LHCN-M2 (cell line): ENCODE results near the gene BIN1. TPM values are rescaled to one million over a fixed set of nuclear protein-coding genes. Genes with fewer than 3 reads are reported as not detected.
A peak's percentile ranks its signal among the peaks of the same experiment; 100 is the strongest.

Experiments used
- DNase-seq: peaks from one replicate; pipeline ENCODE4 v3.0.0-alpha.2; 2012; ENCODE audit warnings: low read depth
- polyA plus RNA-seq: library from polyadenylated mRNA; unstranded; fragments of >200 nt; gene quantifications from one replicate; pipeline ENCODE4 v1.2.1, GENCODE V29; 2012; ENCODE audit warnings: missing spikeins
- total RNA-seq: library from RNA; depleted of rRNA; stranded (reverse); fragments of >200 nt; gene quantifications from 2 replicates; pipeline ENCODE4 v1.2.3, GENCODE V29; 2014; rRNA removed

Gene BIN1
- total RNA-seq: 139 and 174 TPM in 2 replicates
- 80.8 TPM for polyA plus RNA-seq

- DNase-seq: peak; percentile 87
Observed at GRCh38 chr2:127106991-127107621, at the start of gene BIN1. Gene BIN1 (minus strand): TSS chr2:127107154. CDS start chr2:127106943, 211 bp downstream.

DNA sequence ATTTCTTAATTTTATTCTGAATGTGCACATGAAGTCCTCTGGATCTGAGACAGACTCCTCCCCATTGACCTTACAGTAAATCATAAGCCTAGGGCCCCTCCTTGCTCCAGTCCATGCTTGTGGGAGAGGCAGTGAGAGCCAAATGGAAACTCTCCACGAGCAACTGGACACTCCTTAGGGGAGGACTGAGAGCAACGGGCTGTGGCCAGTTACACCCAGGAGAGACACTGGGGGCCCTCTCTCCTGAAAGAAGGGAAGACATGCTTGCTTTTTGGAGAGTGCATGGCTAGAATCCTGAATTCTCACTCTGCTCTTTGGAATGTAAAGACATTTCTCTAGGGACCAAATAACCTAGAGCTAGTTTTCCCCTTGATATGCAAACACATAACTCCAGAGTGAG is 49.0 kb upstream of the BIN1 start:
- DNase-seq: peak; percentile 53

GRCh38 chr2:127155028-127155581 is 48.2 kb upstream of the BIN1 start:
- no peak for DNase-seq

- no peak for DNase-seq
Observed at GRCh38 chr2:127154396-127154795, 47.4 kb upstream of the BIN1 start.

DNA sequence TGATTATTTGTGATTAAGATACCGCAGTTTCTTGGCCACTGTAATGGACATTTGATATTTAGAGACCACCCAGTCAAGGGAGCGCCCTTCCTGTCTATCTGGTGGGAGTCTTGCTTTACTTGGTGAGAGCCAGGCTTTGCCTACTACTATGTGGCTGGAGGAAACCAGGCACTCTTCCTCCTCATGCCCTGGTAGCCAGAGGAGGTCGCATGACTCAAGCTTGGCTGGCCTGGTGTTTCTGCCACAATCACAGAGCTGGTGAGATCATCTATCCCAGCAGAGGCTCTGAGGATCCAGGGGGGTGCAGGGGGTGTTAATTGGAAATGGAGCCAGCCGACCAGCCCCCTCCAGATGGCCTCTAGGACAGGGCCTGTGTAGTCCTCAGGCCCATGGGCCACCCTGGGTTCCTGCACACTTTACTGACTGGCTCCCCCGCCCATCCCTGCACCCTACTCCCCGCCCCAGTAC is 46.8 kb upstream of the BIN1 start:
- peak; percentile 97 for DNase-seq

DNA sequence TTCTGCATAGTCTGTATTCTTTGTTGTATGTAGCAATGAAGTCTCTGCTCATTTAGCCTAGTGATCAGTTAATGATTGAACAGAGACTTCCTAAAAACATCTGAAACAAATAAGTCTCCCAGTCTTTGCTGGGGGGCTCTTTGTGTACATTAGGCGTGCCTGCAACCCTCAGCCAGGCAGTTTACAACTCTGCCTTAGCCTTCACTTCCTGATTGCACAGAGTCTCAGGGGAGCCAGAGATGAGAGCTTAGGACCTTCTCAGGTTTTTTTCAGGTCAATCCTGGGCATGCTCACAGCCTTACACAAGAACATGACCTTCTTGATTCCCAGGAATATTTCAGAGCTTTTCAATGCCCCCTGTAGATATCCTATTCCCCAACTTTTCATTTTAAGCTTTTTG is 44.0 kb upstream of the BIN1 start:
- DNase-seq: no peak

GRCh38 chr2:127149384-127149783 is 42.4 kb upstream of the BIN1 start:
- peak; percentile 88 for DNase-seq

GRCh38 chr2:127146820-127147502 is 40.0 kb upstream of the BIN1 start:
- peak; percentile 55 for DNase-seq

DNA sequence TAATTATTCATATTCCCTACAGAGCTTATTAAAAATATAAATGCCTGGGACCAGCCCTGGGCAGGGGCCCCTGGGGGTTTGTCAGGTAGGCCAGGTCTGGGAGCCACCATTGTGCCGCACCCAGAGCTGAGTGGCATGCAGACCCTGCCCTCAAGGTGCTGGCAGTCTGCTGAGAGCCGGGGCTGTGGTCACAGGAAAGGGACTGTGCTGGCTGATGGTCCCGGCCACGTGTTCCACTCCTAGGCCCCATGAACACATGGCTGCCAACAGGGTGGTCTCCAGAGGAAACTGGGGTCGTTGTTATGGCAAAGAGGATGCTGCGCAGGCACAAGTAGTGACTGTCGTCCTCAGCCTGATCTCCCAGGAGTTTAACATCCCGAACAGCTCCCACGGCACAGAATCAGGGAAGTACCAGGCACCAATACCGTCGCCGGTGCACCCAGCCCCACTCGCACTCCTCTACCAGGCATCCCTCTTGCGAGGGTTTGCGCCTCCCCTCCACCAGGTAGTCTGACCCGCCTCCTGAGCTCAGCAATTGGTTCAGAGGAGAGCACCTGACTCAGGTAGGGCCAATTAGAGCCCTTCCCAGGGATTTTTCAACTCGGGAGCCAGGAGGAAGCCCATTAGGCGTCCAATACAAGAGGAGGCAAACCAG is 39.2 kb upstream of the BIN1 start:
- DNase-seq: no peak

DNA sequence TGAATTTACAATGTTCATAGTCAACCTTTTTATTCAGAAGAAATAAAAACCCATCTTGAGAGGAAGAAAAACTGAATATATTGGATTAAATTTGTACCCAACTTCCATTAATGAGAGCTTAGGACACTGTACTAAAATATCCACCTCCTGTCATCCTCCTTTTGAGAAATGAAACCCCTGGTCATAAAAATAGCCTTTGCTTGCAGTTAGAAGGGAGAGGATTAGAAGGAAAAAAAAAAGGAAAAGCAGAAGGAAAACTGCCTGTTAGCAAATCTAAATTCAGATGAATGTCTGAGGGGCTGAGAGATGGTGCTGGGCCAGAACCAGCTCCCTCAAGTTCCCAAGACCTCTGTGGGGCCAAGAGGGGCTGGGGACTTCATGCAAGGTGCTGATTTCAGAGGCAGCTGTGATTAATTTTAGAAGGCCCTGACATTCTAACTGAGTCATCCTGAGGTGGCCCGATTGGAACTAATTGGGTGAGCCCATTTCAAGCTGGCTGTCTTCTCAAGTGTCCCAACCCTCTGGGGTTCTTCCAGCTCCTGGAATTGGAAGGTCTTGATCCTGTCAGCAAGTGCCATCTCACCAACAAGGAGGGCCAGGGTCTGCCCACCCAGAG is 38.4 kb upstream of the BIN1 start:
- DNase-seq: peak; percentile 37

GRCh38 chr2:127143841-127144782 is 37.2 kb upstream of the BIN1 start:
- DNase-seq: peak; percentile 67

DNA sequence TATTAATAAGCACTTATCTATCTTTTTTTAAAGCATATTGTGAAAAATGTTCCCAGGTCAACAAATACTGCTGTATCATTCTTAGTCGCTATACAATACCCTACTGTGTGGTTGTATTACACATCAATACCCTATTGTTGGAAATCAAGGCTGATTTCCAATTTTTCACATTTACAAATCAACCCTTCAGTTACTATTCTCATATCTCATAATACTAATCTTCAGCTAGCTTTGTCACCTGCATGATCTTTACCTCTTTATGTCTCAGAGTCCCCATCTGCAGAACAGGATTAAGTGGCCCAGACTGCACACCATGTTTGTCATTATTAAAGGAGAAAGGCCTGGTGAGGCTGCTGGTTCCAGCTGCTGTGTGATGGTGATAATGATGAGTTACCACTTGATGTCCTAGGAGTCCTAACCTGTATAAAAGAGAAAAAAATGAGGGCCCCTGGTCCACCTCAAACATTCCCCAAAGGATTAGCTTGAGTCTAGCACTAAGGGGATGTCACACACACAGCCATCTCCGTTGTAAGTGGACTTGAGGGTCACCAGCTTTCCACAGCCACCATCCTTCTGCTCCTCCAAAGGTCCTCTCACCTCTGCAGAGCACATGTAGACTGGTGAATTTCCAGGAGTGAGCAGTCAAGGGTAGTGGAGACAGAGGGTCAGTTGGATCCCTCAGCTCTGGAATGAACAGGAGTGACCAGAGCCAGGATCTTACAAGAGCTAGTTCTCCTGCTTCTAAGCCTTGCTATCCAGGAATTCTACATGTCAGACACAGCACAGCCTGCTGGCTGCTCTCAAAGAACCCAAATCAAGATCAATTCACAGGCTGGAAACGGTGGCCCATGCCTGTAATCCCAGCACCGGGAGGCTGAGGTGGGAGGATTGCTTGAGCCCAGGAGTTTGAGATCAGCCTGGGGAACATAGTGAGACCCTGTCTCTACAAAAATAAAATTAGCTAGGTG is 36.0 kb upstream of the BIN1 start:
- DNase-seq: no peak

GRCh38 chr2:127140538-127140937 is 33.6 kb upstream of the BIN1 start:
- DNase-seq: no peak

DNA sequence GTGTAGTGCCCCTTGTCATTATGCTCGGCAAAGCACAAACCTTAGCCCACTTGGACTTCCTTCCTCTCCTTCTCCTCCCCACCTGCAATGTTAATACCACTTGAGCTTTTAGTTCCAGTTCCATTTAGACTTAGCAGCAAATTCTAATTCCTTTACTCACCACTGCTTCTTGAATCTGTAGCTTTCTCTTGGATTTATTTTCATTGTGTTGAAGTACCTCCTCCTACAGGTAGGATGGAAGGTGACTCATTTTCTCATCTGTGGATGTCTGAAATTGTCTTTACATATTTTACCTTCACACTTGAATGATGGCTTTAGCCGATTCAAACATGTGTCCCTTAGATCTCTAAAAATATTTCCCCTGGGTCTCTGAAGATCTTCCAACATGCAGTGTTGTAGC is 32.8 kb upstream of the BIN1 start:
- no peak for DNase-seq

GRCh38 chr2:127138281-127138680 is 31.3 kb upstream of the BIN1 start:
- no peak for DNase-seq

DNA sequence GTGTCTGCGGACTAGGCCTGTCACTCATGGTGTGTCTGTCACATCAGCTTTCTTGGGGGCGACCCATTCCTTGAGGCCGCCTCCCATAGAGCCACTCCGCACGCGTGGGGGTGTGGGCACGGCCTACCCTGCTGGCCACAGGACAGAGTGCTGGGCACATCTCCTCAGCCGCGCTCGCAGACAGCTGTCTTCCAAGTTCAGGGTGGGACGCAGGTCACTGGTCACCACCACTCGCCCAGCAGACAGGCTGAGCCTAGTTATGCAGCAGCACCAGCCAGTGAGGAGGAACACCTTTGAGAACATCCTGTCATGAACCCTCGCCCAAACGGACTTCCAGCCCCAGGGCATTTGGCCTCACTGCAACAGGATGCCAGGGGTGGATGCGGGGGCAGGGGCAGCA is 30.8 kb upstream of the BIN1 start:
- DNase-seq: no peak

GRCh38 chr2:127137225-127137624 is 30.3 kb upstream of the BIN1 start:
- no peak for DNase-seq

DNA sequence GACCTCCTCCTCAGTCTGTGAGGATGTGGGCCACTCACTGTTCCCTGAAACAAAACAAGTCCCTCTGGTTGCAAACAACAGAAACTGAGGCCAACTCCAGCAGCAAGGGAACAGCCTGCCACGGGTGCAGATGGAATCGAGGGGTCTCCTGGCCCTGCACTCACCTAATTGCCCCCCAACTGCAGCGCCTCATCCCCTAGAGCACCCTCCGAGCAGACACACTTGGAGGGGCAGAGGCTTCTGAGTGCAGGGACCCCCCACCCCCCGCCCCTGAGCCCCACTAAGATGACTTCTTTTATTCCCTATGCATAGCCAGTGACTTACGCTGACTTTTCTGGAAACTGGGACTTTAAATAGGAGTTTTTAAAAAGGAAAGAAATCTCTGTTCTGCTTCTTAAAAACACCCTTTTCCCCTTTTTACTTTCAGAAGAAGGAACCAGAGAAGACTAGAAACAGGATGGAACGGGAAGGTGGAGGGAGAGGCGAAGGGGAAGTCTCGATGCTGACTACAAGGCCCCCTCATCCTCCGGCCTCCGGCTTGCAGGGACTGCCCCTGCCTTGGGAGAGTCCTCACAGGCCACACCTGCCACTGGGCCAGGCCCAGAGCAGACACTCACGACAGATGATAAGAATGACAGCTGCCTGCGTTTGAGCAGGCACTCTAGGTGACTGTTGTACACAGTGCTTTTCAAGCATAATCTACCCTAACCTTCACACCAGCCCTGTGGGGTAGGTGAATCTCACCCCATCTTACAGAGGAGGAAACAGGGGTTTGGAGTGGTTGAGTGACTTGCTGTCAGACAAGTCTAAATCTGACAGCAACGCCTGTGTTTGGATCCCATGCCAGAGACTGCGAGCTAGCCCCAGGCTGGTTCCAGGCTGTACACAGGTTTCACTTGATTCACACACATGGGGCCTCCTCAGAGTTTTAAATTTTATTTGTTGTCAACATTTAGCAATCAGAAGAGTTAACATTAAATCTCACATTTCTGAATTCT is 28.2 kb upstream of the BIN1 start:
- peak; percentile 31 for DNase-seq
